ENCODE data around the gene GLIS2.

Gene GLIS2

GRCh38 chr16:4350787-4351659 is 35.2 kb downstream of the GLIS2 start, which contains the start of gene PAM16:
PAM16 (minus strand) TSS chr16:4351321; CDS start chr16:4351234, 87 bp downstream.
- DNase-seq (ENCODE audit: low read depth in 2 of 2): peak; percentile 95 to 98

- DNase-seq (ENCODE audit: low read depth in 2 of 2): no peak
These were observed 36.0 kb downstream of the GLIS2 start for GRCh38 chr16:4351880-4352279.

GRCh38 chr16:4352843-4353242 is 37.0 kb downstream of the GLIS2 start:
- no peak for DNase-seq (ENCODE audit: low read depth in 2 of 2)

GRCh38 chr16:4353675-4354074 is 37.8 kb downstream of the GLIS2 start:
- no peak for DNase-seq (ENCODE audit: low read depth in 2 of 2)

- DNase-seq (ENCODE audit: low read depth in 2 of 2): no peak
These were observed 38.9 kb downstream of the GLIS2 start for GRCh38 chr16:4354512-4355409.

GRCh38 chr16:4356820-4357219 is 41.0 kb downstream of the GLIS2 start:
- DNase-seq (ENCODE audit: low read depth in 2 of 2): no peak

GRCh38 chr16:4358236-4358635 is 42.4 kb downstream of the GLIS2 start:
- DNase-seq (ENCODE audit: low read depth in 2 of 2): no peak

GRCh38 chr16:4358831-4359561 is 43.1 kb downstream of the GLIS2 start:
- peak; percentile 33 to 51 for DNase-seq (ENCODE audit: low read depth in 2 of 2)

GRCh38 chr16:4359914-4360313 is 44.0 kb downstream of the GLIS2 start:
- DNase-seq (ENCODE audit: low read depth in 2 of 2): no peak

- DNase-seq (ENCODE audit: low read depth in 2 of 2): no peak
These were observed 44.7 kb downstream of the GLIS2 start for GRCh38 chr16:4360538-4361021.

GRCh38 chr16:4361033-4361943 is 45.4 kb downstream of the GLIS2 start:
- DNase-seq (ENCODE audit: low read depth in 2 of 2): no peak

GRCh38 chr16:4361944-4362311 is 46.1 kb downstream of the GLIS2 start:
- DNase-seq (ENCODE audit: low read depth in 2 of 2): no peak

GRCh38 chr16:4362476-4363135 is 46.7 kb downstream of the GLIS2 start:
- no peak for DNase-seq (ENCODE audit: low read depth in 2 of 2)

GRCh38 chr16:4364196-4365013 is 48.5 kb downstream of the GLIS2 start:
- DNase-seq (ENCODE audit: low read depth in 2 of 2): no peak

- no peak for DNase-seq (ENCODE audit: low read depth in 2 of 2)
These were observed 49.1 kb downstream of the GLIS2 start for GRCh38 chr16:4365014-4365406.

- no peak for DNase-seq (ENCODE audit: low read depth in 2 of 2)
These were observed 49.7 kb downstream of the GLIS2 start for GRCh38 chr16:4365615-4366014.

- no peak for DNase-seq (ENCODE audit: low read depth in 2 of 2)
These were observed 50.1 kb downstream of the GLIS2 start for GRCh38 chr16:4366016-4366415.

- no peak for DNase-seq (ENCODE audit: low read depth in 2 of 2)
These were observed 51.6 kb downstream of the GLIS2 start for GRCh38 chr16:4367393-4367856.

Data from stimulated activated CD4-positive, alpha-beta T cell treated with anti-CD3 and anti-CD28 coated beads, Interleukin-15, amount 100 ng/mL, for 48 hours (primary cell).